ENCODE measurements around the gene ZNF680.

Gene ZNF680

GRCh38 chr7:64485623-64486022 is 77.2 kb downstream of the ZNF680 start:
- no peak overlapping the region for H3K27ac ChIP-seq (ENCODE audit: low read depth, low read length)
- no peak overlapping the region for H3K9ac ChIP-seq (ENCODE audit: low read length)
- no peaks in the 10 kb centered on the region for H3K27me3 ChIP-seq (ENCODE audit: control insufficient read depth, insufficient read depth, low read length)
- no peaks in the 10 kb centered on the region for H3K4me1 ChIP-seq (ENCODE audit: control insufficient read depth, insufficient read depth, low read length)
- H3K36me3 ChIP-seq (ENCODE audit: control insufficient read depth, insufficient read depth, low read length) = no peaks in the 10 kb centered on the region
- no peak overlapping the region for H3K4me3 ChIP-seq (ENCODE audit: low read length)
